ENCODE results near the gene PLOD3. TPM values are rescaled to one million over a fixed set of nuclear protein-coding genes. Genes with fewer than 3 reads are reported as not detected.

The PLOD3 gene
- total and polyA plus RNA-seq, 9 of the 15 experiments (the other 6 are each of a cell fraction or from before 2014, with no cell fraction given): 2.8 to 101 (median 30.9) TPM

- TF ChIP-seq RNF219 (CRISPR knock-in tag; IDR thresholded peaks at IDR 0.05): no peak
- TF ChIP-seq, protein P1, sequence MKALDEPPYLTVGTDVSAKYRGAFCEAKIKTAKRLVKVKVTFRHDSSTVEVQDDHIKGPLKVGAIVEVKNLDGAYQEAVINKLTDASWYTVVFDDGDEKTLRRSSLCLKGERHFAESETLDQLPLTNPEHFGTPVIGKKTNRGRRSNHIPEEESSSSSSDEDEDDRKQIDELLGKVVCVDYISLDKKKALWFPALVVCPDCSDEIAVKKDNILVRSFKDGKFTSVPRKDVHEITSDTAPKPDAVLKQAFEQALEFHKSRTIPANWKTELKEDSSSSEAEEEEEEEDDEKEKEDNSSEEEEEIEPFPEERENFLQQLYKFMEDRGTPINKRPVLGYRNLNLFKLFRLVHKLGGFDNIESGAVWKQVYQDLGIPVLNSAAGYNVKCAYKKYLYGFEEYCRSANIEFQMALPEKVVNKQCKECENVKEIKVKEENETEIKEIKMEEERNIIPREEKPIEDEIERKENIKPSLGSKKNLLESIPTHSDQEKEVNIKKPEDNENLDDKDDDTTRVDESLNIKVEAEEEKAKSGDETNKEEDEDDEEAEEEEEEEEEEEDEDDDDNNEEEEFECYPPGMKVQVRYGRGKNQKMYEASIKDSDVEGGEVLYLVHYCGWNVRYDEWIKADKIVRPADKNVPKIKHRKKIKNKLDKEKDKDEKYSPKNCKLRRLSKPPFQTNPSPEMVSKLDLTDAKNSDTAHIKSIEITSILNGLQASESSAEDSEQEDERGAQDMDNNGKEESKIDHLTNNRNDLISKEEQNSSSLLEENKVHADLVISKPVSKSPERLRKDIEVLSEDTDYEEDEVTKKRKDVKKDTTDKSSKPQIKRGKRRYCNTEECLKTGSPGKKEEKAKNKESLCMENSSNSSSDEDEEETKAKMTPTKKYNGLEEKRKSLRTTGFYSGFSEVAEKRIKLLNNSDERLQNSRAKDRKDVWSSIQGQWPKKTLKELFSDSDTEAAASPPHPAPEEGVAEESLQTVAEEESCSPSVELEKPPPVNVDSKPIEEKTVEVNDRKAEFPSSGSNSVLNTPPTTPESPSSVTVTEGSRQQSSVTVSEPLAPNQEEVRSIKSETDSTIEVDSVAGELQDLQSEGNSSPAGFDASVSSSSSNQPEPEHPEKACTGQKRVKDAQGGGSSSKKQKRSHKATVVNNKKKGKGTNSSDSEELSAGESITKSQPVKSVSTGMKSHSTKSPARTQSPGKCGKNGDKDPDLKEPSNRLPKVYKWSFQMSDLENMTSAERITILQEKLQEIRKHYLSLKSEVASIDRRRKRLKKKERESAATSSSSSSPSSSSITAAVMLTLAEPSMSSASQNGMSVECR (CRISPR knock-in tag; IDR thresholded peaks at IDR 0.05): peak; percentile 66
- TF ChIP-seq, protein P2, sequence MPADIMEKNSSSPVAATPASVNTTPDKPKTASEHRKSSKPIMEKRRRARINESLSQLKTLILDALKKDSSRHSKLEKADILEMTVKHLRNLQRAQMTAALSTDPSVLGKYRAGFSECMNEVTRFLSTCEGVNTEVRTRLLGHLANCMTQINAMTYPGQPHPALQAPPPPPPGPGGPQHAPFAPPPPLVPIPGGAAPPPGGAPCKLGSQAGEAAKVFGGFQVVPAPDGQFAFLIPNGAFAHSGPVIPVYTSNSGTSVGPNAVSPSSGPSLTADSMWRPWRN (IDR thresholded peaks at IDR 0.05; ENCODE audit: low read depth): no peak
- TF ChIP-seq SIN3A (IDR thresholded peaks at IDR 0.05; ENCODE audit: borderline replicate concordance in 2 of 2, control insufficient read depth in 1 of 2, low read depth in 2 of 2, low read length in 2 of 2): peak in 1 of 2 experiments; percentile 93; a peak in 2 of 4 replicates
- TF ChIP-seq THRA (IDR thresholded peaks at IDR 0.05): no peak
- TF ChIP-seq ZFX (CRISPR knock-in tag; IDR thresholded peaks at IDR 0.05): 0 out of 2 replicates have a peak, but pooled peaks have one; percentile 11
- peak; percentile 94 for TF ChIP-seq EHMT2 (IDR thresholded peaks at IDR 0.05)
- TF ChIP-seq POLR2AphosphoS2 (IDR thresholded peaks at IDR 0.05; ENCODE audit: low read length): no peak
- TF ChIP-seq SAFB (IDR thresholded peaks at IDR 0.05; ENCODE audit: borderline replicate concordance, low read depth, low read length): no peak
- TF ChIP-seq ZNF583 (CRISPR knock-in tag; IDR thresholded peaks at IDR 0.05): no peak
- TF ChIP-seq ZNF263 (CRISPR knock-in tag; IDR thresholded peaks at IDR 0.05; ENCODE audit: borderline replicate concordance): no peak; the same call in 1 of the 2 replicates
- TF ChIP-seq HDAC1 (IDR thresholded peaks at IDR 0.05): peak in 1 of 2 experiments; percentile 35; a peak in 1 of 4 replicates
- TF ChIP-seq STAG1 (CRISPR knock-in tag; IDR thresholded peaks at IDR 0.05; ENCODE audit: borderline replicate concordance): peak; percentile 22; the same call in 1 of the 2 replicates
- TF ChIP-seq BHLHE40 (IDR thresholded peaks at IDR 0.05; ENCODE audit: low read length): no peak
Measured at GRCh38 chr7:101164071-101164840, 53.1 kb downstream of the PLOD3 start (continued).

Measured in K562 (cell line).